ENCODE measurements around the gene FMN2.

- TF ChIP-seq, protein P1, sequence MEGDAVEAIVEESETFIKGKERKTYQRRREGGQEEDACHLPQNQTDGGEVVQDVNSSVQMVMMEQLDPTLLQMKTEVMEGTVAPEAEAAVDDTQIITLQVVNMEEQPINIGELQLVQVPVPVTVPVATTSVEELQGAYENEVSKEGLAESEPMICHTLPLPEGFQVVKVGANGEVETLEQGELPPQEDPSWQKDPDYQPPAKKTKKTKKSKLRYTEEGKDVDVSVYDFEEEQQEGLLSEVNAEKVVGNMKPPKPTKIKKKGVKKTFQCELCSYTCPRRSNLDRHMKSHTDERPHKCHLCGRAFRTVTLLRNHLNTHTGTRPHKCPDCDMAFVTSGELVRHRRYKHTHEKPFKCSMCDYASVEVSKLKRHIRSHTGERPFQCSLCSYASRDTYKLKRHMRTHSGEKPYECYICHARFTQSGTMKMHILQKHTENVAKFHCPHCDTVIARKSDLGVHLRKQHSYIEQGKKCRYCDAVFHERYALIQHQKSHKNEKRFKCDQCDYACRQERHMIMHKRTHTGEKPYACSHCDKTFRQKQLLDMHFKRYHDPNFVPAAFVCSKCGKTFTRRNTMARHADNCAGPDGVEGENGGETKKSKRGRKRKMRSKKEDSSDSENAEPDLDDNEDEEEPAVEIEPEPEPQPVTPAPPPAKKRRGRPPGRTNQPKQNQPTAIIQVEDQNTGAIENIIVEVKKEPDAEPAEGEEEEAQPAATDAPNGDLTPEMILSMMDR (conservative IDR thresholded peaks at IDR 0.05 in 1 of 2, IDR thresholded peaks at IDR 0.05 in 1 of 2; ENCODE audit: low read depth in 1 of 2, low read length in 2 of 2) = no peak
- no peak for TF ChIP-seq EZH2 (IDR thresholded peaks at IDR 0.05; ENCODE audit: low read length, missing control alignments)
Observed at GRCh38 chr1:240111558-240111957, 19.9 kb downstream of the FMN2 start.
